IMR-90 (cell line): ENCODE data around the gene MYL10. TPM values are rescaled to one million over a fixed set of nuclear protein-coding genes. Genes with fewer than 3 reads are reported as not detected.

Experiments
- ATAC-seq: fragments of 200-7000 bp; cut with Tn5 transposase; 2 replicates; pipeline ENCODE4 v1.9.1; 2020; ENCODE audit warnings: low read depth, mild to moderate bottlenecking, moderate library complexity
- BruUV-seq: library from RNA; stranded (reverse); fragments of 400-500 nt; replicated peaks from 2 replicates; lab custom pipeline; 2021; lab: Mats Ljungman, UMichigan
- CTCF ChIA-PET: fragments of 300-600 bp; formaldehyde crosslinking; extraction: SDS; loops from one replicate; lab custom pipeline; 2021; ENCODE audit warnings: antibody characterized with exemption; lab: Yijun Ruan, JAX
- POLR2A ChIA-PET: fragments of 300-600 bp; sonication (Branson Sonifier 250); formaldehyde crosslinking; loops from one replicate; lab custom pipeline; 2022; ENCODE audit warnings: antibody characterized with exemption; ENCODE audit not compliant: unreplicated experiment; lab: Charles Lee
- DNase-seq: peaks from one replicate; pipeline ENCODE4 v3.0.0; 2013
- H2AFZ ChIP-seq: replicated peaks from 2 replicates; pipeline ENCODE3; 2013; ENCODE audit warnings: low read length, mild to moderate bottlenecking; ENCODE audit not compliant: poor library complexity
- H2AK5ac ChIP-seq: 2 replicates; pipeline ENCODE4 v1.6.1; 2013; ENCODE audit warnings: low read depth, low read length, inconsistent platforms
- H2AK9ac ChIP-seq: replicated peaks from 2 replicates; pipeline ENCODE3; 2013; ENCODE audit warnings: mild to moderate bottlenecking, low read depth, low read length, moderate library complexity; ENCODE audit not compliant: poor library complexity
- H2BK120ac ChIP-seq: 2 replicates; pipeline ENCODE4 v1.6.1; 2013; ENCODE audit warnings: low read depth, low read length, inconsistent platforms
- H2BK15ac ChIP-seq: 3 replicates; pipeline ENCODE4 v1.6.1; 2013; ENCODE audit warnings: low read depth, low read length, inconsistent platforms
- H2BK20ac ChIP-seq: 2 replicates; pipeline ENCODE4 v1.6.1; 2013; ENCODE audit warnings: low read depth, mild to moderate bottlenecking, inconsistent platforms, low read length, moderate library complexity
- H2BK5ac ChIP-seq: 2 replicates; pipeline ENCODE4 v1.6.1; 2013; ENCODE audit warnings: mild to moderate bottlenecking, low read depth, low read length, inconsistent platforms; ENCODE audit not compliant: poor library complexity, severe bottlenecking
- H3K14ac ChIP-seq: replicated peaks from 2 replicates; pipeline ENCODE4 v1.6.1; 2013; ENCODE audit warnings: low read depth, low read length, inconsistent platforms
- H3K18ac ChIP-seq: 2 replicates; pipeline ENCODE4 v1.6.1; 2013; ENCODE audit warnings: low read depth, low read length, control low read depth
- H3K23ac ChIP-seq: 2 replicates; pipeline ENCODE4 v1.6.1; 2013; ENCODE audit warnings: low read depth, low read length, inconsistent platforms
- H3K27ac ChIP-seq: 2 replicates; pipeline ENCODE4 v1.5.1; 2013; ENCODE audit warnings: mild to moderate bottlenecking, control low read depth, low read length; ENCODE audit not compliant: insufficient read depth
- H3K27me3 ChIP-seq: 2 replicates; pipeline ENCODE4 v1.6.1; 2013; ENCODE audit warnings: low read length; ENCODE audit not compliant: control insufficient read depth, insufficient read depth
- H3K36me3 ChIP-seq: 2 replicates; pipeline ENCODE4 v1.6.1; 2013; ENCODE audit warnings: low read length, mixed read lengths; ENCODE audit not compliant: control insufficient read depth, insufficient read depth
- H3K4ac ChIP-seq: 2 replicates; pipeline ENCODE4 v1.6.1; 2013; ENCODE audit warnings: low read depth, low read length, inconsistent platforms
- H3K4me1 ChIP-seq: 2 replicates; pipeline ENCODE4 v1.6.1; 2013; ENCODE audit warnings: low read length, mixed read lengths; ENCODE audit not compliant: control insufficient read depth, insufficient read depth
- H3K4me2 ChIP-seq: 2 replicates; pipeline ENCODE4 v1.6.1; 2013; ENCODE audit warnings: low read depth, mild to moderate bottlenecking, control low read depth, low read length, moderate library complexity
- H3K4me3 ChIP-seq: 2 replicates; pipeline ENCODE4 v1.5.1; 2013; ENCODE audit warnings: low read depth, mild to moderate bottlenecking, control low read depth, low read length, moderate library complexity; ENCODE audit not compliant: insufficient read depth
- H3K56ac ChIP-seq: 2 replicates; pipeline ENCODE4 v1.6.1; 2013; ENCODE audit warnings: low read length, inconsistent platforms; ENCODE audit not compliant: insufficient read depth; ENCODE audit errors: extremely low read depth
- H3K79me1 ChIP-seq, 2 experiments: 2 replicates each; pipeline ENCODE4 v1.6.1; 2013; ENCODE audit warnings: low read length in 2 of 2, inconsistent platforms in 1 of 2, low read depth in 1 of 2
- H3K9ac ChIP-seq: 2 replicates; pipeline ENCODE4 v1.6.1; 2013; ENCODE audit warnings: low read depth, low read length, control low read depth
- H3K9me1 ChIP-seq: 2 replicates; pipeline ENCODE4 v1.6.1; 2013; ENCODE audit warnings: low read length, inconsistent platforms; ENCODE audit not compliant: insufficient read depth
- H3K9me3 ChIP-seq: 2 replicates; pipeline ENCODE4 v1.6.1; 2013; ENCODE audit warnings: low read length; ENCODE audit not compliant: control insufficient read depth, insufficient read depth
- H4K20me1 ChIP-seq: 2 replicates; pipeline ENCODE4 v1.6.1; 2013; ENCODE audit warnings: low read length, inconsistent platforms; ENCODE audit not compliant: insufficient read depth
- H4K5ac ChIP-seq: 2 replicates; pipeline ENCODE4 v1.6.1; 2013; ENCODE audit warnings: mild to moderate bottlenecking, low read depth, low read length, control low read depth
- H4K8ac ChIP-seq, 2 experiments: 2 replicates each; pipeline ENCODE4 v1.6.1; 2013; ENCODE audit warnings: low read depth in 2 of 2, low read length in 2 of 2, control low read depth in 1 of 2, inconsistent platforms in 1 of 2
- H4K91ac ChIP-seq: 2 replicates; pipeline ENCODE4 v1.6.1; 2013; ENCODE audit warnings: low read depth, low read length, inconsistent platforms; ENCODE audit not compliant: insufficient read depth
- FOS ChIP-seq: fragments of 150-350 bp; IDR thresholded peaks from 2 replicates; pipeline ENCODE4 v1.6.1; 2016; ENCODE audit warnings: low read depth, low read length
- RFX5 ChIP-seq: IDR thresholded peaks from 2 replicates; pipeline ENCODE4 v1.8.0; 2012; ENCODE audit warnings: low read depth, mild to moderate bottlenecking, low read length, moderate library complexity
- WGBS, 2 experiments: methylation state at CpG; one replicate each; pipeline versions ENCODE4 v1.1.5 to v1.1.7; 2013; ENCODE audit warnings: missing lambda C conversion rate in 2 of 2; ENCODE audit not compliant: insufficient read length in 1 of 2; ENCODE audit errors: extremely low coverage in 2 of 2; 5-methylcytosine and 5-hydroxymethylcytosine counted together
- dilution Hi-C: fragments of 300-500 bp; cut with HindIII; formaldehyde crosslinking; loops from one replicate; pipeline ENCODE4 v1.14.3; 2018; ENCODE audit warnings: low sequenced_read_pairs; ENCODE audit not compliant: unreplicated experiment
- in situ Hi-C: fragments of 300-500 bp; cut with MboI; formaldehyde crosslinking; loops from 3 replicates; pipeline ENCODE4 v1.14.3; 2019; ENCODE audit warnings: low sequenced_read_pairs, inconsistent platforms, mixed read lengths
- intact Hi-C: fragments of 100-400 bp; cut with micrococcal nuclease; formaldehyde crosslinking; loops from 2 replicates; pipeline ENCODE4 v1.10.0; 2022
- polyA plus RNA-seq, 3 experiments: library from polyadenylated mRNA; depleted of rRNA; stranded (reverse); fragments of >200 nt; gene quantifications; 2 replicates each; pipeline ENCODE4 v1.2.3, GENCODE V29; 2012; ENCODE audit warnings: low replicate concordance in 1 of 3
- total RNA-seq: library from RNA; depleted of rRNA; stranded (reverse); fragments of >200 nt; gene quantifications from 2 replicates; pipeline ENCODE4 v1.2.3, GENCODE V29; 2012
- TF ChIP-seq, protein P1 (sequence below): fragments of 150-350 bp; IDR thresholded peaks from 2 replicates; pipeline ENCODE4 v1.6.1; 2017; ENCODE audit warnings: mild to moderate bottlenecking, antibody characterized with exemption, low read length, low read depth

Gene MYL10
- total and polyA plus RNA-seq, 2 of the 4 experiments (the other 2 are of a cell fraction), result not detected

- Histone ChIP-seq H3K23ac (no peak overlapping the region), H4K20me1 (no peaks in the 10 kb centered on the region), H3K27ac (no peak overlapping the region), H3K27me3 (peaks cover 50% of the 10 kb centered on the region), H3K4me3 (no peak overlapping the region), H2BK120ac (no peak overlapping the region), H3K9me1 (no peaks in the 10 kb centered on the region), H3K4me1 (no peaks in the 10 kb centered on the region), H3K56ac (no peak overlapping the region), H2BK15ac (no peak overlapping the region), H2AK5ac (no peak overlapping the region), H4K8ac (no peak overlapping the region), H3K9me3 (peaks cover 4% of the 10 kb centered on the region), H3K4ac (no peak overlapping the region), H3K4me2 (no peak overlapping the region), H2BK20ac (no peak overlapping the region), H3K14ac (no peak overlapping the region), H2AK9ac (no peak overlapping the region), H3K36me3 (no peaks in the 10 kb centered on the region), H2AFZ (no peak overlapping the region), H4K91ac (no peak overlapping the region), H3K18ac (no peak overlapping the region), H3K9ac (no peak overlapping the region), H4K5ac (no peak overlapping the region), H2BK5ac (no peak overlapping the region), H3K79me1 (no peaks in the 10 kb centered on the region)
- TF ChIP-seq RFX5 (no peak), FOS (no peak)
- TF ChIP-seq, protein P1, sequence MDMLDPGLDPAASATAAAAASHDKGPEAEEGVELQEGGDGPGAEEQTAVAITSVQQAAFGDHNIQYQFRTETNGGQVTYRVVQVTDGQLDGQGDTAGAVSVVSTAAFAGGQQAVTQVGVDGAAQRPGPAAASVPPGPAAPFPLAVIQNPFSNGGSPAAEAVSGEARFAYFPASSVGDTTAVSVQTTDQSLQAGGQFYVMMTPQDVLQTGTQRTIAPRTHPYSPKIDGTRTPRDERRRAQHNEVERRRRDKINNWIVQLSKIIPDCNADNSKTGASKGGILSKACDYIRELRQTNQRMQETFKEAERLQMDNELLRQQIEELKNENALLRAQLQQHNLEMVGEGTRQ, result no peak
- dilution Hi-C loops, result no loop called here
- intact Hi-C loops, result no loop called here
- WGBS, 2 experiments, result no CpG with 5 or more reads among the region's 10 CpGs
- no TSS peak for BruUV-seq
- ATAC-seq (no peak), DNase-seq (no peak)
- in situ Hi-C loops, result no loop called here
- ChIA-PET POLR2A (no interaction called here), CTCF (no interaction called here)
These were observed 35.9 kb upstream of the MYL10 start for GRCh38 chr7:101664893-101665471.
